HG02840 (cell line): Measurements from ENCODE around the gene KLHDC3.
"Not testable (repeated sequence)": the region's sequence is repeated elsewhere in the genome, so short reads cannot be mapped to it uniquely, and the experiment has no call there.

Source experiments
- ATAC-seq: cut with Tn5 transposase; IDR thresholded peaks from one replicate; pipeline ENCODE4 v1.9.1; 2021; ENCODE audit warnings: mild to moderate bottlenecking, moderate library complexity, moderate number of reproducible peaks; ENCODE audit not compliant: unreplicated experiment, low FRiP score

Gene KLHDC3

GRCh38 chr6:43021270-43022047, 7.4 kb downstream of the KLHDC3 start, which contains the start of gene RRP36:
Gene RRP36 (plus strand): TSS chr6:43021623. CDS start chr6:43021655, 32 bp downstream.
- peak; percentile 57 for ATAC-seq

- no peak for ATAC-seq
Measured at GRCh38 chr6:43024436-43024835, 10.4 kb downstream of the KLHDC3 start.

GRCh38 chr6:43026365-43026764, 12.3 kb downstream of the KLHDC3 start:
- ATAC-seq = no peak

- ATAC-seq = no peak
Measured at GRCh38 chr6:43029120-43029519, 15.1 kb downstream of the KLHDC3 start.

- ATAC-seq = no peak
Measured at GRCh38 chr6:43032326-43032725, 18.3 kb downstream of the KLHDC3 start.

GRCh38 chr6:43033496-43034189, 19.6 kb downstream of the KLHDC3 start:
- no peak for ATAC-seq

GRCh38 chr6:43034190-43034525, 20.1 kb downstream of the KLHDC3 start:
- ATAC-seq = no peak

GRCh38 chr6:43035495-43036194, 21.6 kb downstream of the KLHDC3 start:
- ATAC-seq = no peak

GRCh38 chr6:43036712-43037111, 22.7 kb downstream of the KLHDC3 start:
- ATAC-seq = no peak

- ATAC-seq = no peak
Measured at GRCh38 chr6:43037197-43037596, 23.1 kb downstream of the KLHDC3 start.

- ATAC-seq = no peak
Measured at GRCh38 chr6:43037706-43038105, 23.7 kb downstream of the KLHDC3 start.

- ATAC-seq = no peak
Measured at GRCh38 chr6:43038727-43039126, 24.7 kb downstream of the KLHDC3 start.

- no peak for ATAC-seq
Measured at GRCh38 chr6:43040542-43041257, 26.7 kb downstream of the KLHDC3 start.

GRCh38 chr6:43041475-43041874, 27.4 kb downstream of the KLHDC3 start:
- not testable (repeated sequence) for ATAC-seq

- no peak for ATAC-seq
Measured at GRCh38 chr6:43043310-43043709, 29.3 kb downstream of the KLHDC3 start.

- no peak for ATAC-seq
Measured at GRCh38 chr6:43045371-43045930, 31.4 kb downstream of the KLHDC3 start.

- ATAC-seq = no peak
Measured at GRCh38 chr6:43047998-43048397, 33.9 kb downstream of the KLHDC3 start.

GRCh38 chr6:43050981-43051380, 36.9 kb downstream of the KLHDC3 start:
- ATAC-seq = no peak

GRCh38 chr6:43052225-43052841, 38.3 kb downstream of the KLHDC3 start:
- ATAC-seq = no peak
